IMR-90 (cell line): Measurements from ENCODE around the gene GALP. TPM values are rescaled to one million over a fixed set of nuclear protein-coding genes. Genes with fewer than 3 reads are reported as not detected.

Experiments used
- ATAC-seq: fragments of 200-7000 bp; cut with Tn5 transposase; 2 replicates; pipeline ENCODE4 v1.9.1; 2020; ENCODE audit warnings: low read depth, mild to moderate bottlenecking, moderate library complexity
- BruUV-seq: library from RNA; stranded (reverse); fragments of 400-500 nt; replicated peaks from 2 replicates; lab custom pipeline; 2021; lab: Mats Ljungman, UMichigan
- CTCF ChIA-PET: fragments of 300-600 bp; formaldehyde crosslinking; extraction: SDS; loops from one replicate; lab custom pipeline; 2021; ENCODE audit warnings: antibody characterized with exemption; lab: Yijun Ruan, JAX
- POLR2A ChIA-PET: fragments of 300-600 bp; sonication (Branson Sonifier 250); formaldehyde crosslinking; loops from one replicate; lab custom pipeline; 2022; ENCODE audit warnings: antibody characterized with exemption; ENCODE audit not compliant: unreplicated experiment; lab: Charles Lee
- DNase-seq: peaks from one replicate; pipeline ENCODE4 v3.0.0; 2013
- H2AFZ ChIP-seq: replicated peaks from 2 replicates; pipeline ENCODE3; 2013; ENCODE audit warnings: low read length, mild to moderate bottlenecking; ENCODE audit not compliant: poor library complexity
- H2AK5ac ChIP-seq: 2 replicates; pipeline ENCODE4 v1.6.1; 2013; ENCODE audit warnings: low read depth, low read length, inconsistent platforms
- H2AK9ac ChIP-seq: replicated peaks from 2 replicates; pipeline ENCODE3; 2013; ENCODE audit warnings: mild to moderate bottlenecking, low read depth, low read length, moderate library complexity; ENCODE audit not compliant: poor library complexity
- H2BK120ac ChIP-seq: 2 replicates; pipeline ENCODE4 v1.6.1; 2013; ENCODE audit warnings: low read depth, low read length, inconsistent platforms
- H2BK15ac ChIP-seq: 3 replicates; pipeline ENCODE4 v1.6.1; 2013; ENCODE audit warnings: low read depth, low read length, inconsistent platforms
- H2BK20ac ChIP-seq: 2 replicates; pipeline ENCODE4 v1.6.1; 2013; ENCODE audit warnings: low read depth, mild to moderate bottlenecking, inconsistent platforms, low read length, moderate library complexity
- H2BK5ac ChIP-seq: 2 replicates; pipeline ENCODE4 v1.6.1; 2013; ENCODE audit warnings: mild to moderate bottlenecking, low read depth, low read length, inconsistent platforms; ENCODE audit not compliant: poor library complexity, severe bottlenecking
- H3K14ac ChIP-seq: replicated peaks from 2 replicates; pipeline ENCODE4 v1.6.1; 2013; ENCODE audit warnings: low read depth, low read length, inconsistent platforms
- H3K18ac ChIP-seq: 2 replicates; pipeline ENCODE4 v1.6.1; 2013; ENCODE audit warnings: low read depth, low read length, control low read depth
- H3K23ac ChIP-seq: 2 replicates; pipeline ENCODE4 v1.6.1; 2013; ENCODE audit warnings: low read depth, low read length, inconsistent platforms
- H3K27ac ChIP-seq: 2 replicates; pipeline ENCODE4 v1.5.1; 2013; ENCODE audit warnings: mild to moderate bottlenecking, control low read depth, low read length; ENCODE audit not compliant: insufficient read depth
- H3K27me3 ChIP-seq: 2 replicates; pipeline ENCODE4 v1.6.1; 2013; ENCODE audit warnings: low read length; ENCODE audit not compliant: control insufficient read depth, insufficient read depth
- H3K36me3 ChIP-seq: 2 replicates; pipeline ENCODE4 v1.6.1; 2013; ENCODE audit warnings: low read length, mixed read lengths; ENCODE audit not compliant: control insufficient read depth, insufficient read depth
- H3K4ac ChIP-seq: 2 replicates; pipeline ENCODE4 v1.6.1; 2013; ENCODE audit warnings: low read depth, low read length, inconsistent platforms
- H3K4me1 ChIP-seq: 2 replicates; pipeline ENCODE4 v1.6.1; 2013; ENCODE audit warnings: low read length, mixed read lengths; ENCODE audit not compliant: control insufficient read depth, insufficient read depth
- H3K4me2 ChIP-seq: 2 replicates; pipeline ENCODE4 v1.6.1; 2013; ENCODE audit warnings: low read depth, mild to moderate bottlenecking, control low read depth, low read length, moderate library complexity
- H3K4me3 ChIP-seq: 2 replicates; pipeline ENCODE4 v1.5.1; 2013; ENCODE audit warnings: low read depth, mild to moderate bottlenecking, control low read depth, low read length, moderate library complexity; ENCODE audit not compliant: insufficient read depth
- H3K56ac ChIP-seq: 2 replicates; pipeline ENCODE4 v1.6.1; 2013; ENCODE audit warnings: low read length, inconsistent platforms; ENCODE audit not compliant: insufficient read depth; ENCODE audit errors: extremely low read depth
- H3K79me1 ChIP-seq, 2 experiments: 2 replicates each; pipeline ENCODE4 v1.6.1; 2013; ENCODE audit warnings: low read length in 2 of 2, inconsistent platforms in 1 of 2, low read depth in 1 of 2
- H3K9ac ChIP-seq: 2 replicates; pipeline ENCODE4 v1.6.1; 2013; ENCODE audit warnings: low read depth, low read length, control low read depth
- H3K9me1 ChIP-seq: 2 replicates; pipeline ENCODE4 v1.6.1; 2013; ENCODE audit warnings: low read length, inconsistent platforms; ENCODE audit not compliant: insufficient read depth
- H3K9me3 ChIP-seq: 2 replicates; pipeline ENCODE4 v1.6.1; 2013; ENCODE audit warnings: low read length; ENCODE audit not compliant: control insufficient read depth, insufficient read depth
- H4K20me1 ChIP-seq: 2 replicates; pipeline ENCODE4 v1.6.1; 2013; ENCODE audit warnings: low read length, inconsistent platforms; ENCODE audit not compliant: insufficient read depth
- H4K5ac ChIP-seq: 2 replicates; pipeline ENCODE4 v1.6.1; 2013; ENCODE audit warnings: mild to moderate bottlenecking, low read depth, low read length, control low read depth
- H4K8ac ChIP-seq, 2 experiments: 2 replicates each; pipeline ENCODE4 v1.6.1; 2013; ENCODE audit warnings: low read depth in 2 of 2, low read length in 2 of 2, control low read depth in 1 of 2, inconsistent platforms in 1 of 2
- H4K91ac ChIP-seq: 2 replicates; pipeline ENCODE4 v1.6.1; 2013; ENCODE audit warnings: low read depth, low read length, inconsistent platforms; ENCODE audit not compliant: insufficient read depth
- CTCF ChIP-seq: conservative IDR thresholded peaks from 2 replicates; pipeline ENCODE4 v1.5.1; 2012; ENCODE audit warnings: mild to moderate bottlenecking, low read depth, low read length, improper control_type of control experiment
- ELK1 ChIP-seq: fragments of 150-350 bp; IDR thresholded peaks from 2 replicates; pipeline ENCODE4 v1.6.1; 2016; ENCODE audit warnings: low read depth, mild to moderate bottlenecking, low read length, moderate library complexity, borderline replicate concordance
- FOS ChIP-seq: fragments of 150-350 bp; IDR thresholded peaks from 2 replicates; pipeline ENCODE4 v1.6.1; 2016; ENCODE audit warnings: low read depth, low read length
- MAZ ChIP-seq: IDR thresholded peaks from 2 replicates; pipeline ENCODE4 v1.6.1; 2012; ENCODE audit warnings: low read depth, mild to moderate bottlenecking, low read length, improper control_type of control experiment, moderate library complexity, borderline replicate concordance
- POLR2A ChIP-seq: IDR thresholded peaks from 2 replicates; pipeline ENCODE4 v1.6.1; 2012; ENCODE audit warnings: mild to moderate bottlenecking, low read depth, low read length
- RAD21 ChIP-seq: IDR thresholded peaks from 2 replicates; pipeline ENCODE4 v1.6.1; 2012; ENCODE audit warnings: low read length, improper control_type of control experiment
- RCOR1 ChIP-seq: IDR thresholded peaks from 2 replicates; pipeline ENCODE4 v1.6.1; 2012; ENCODE audit warnings: mild to moderate bottlenecking, low read length, improper control_type of control experiment; ENCODE audit not compliant: insufficient replicate concordance
- WGBS, 2 experiments: methylation state at CpG; one replicate each; pipeline versions ENCODE4 v1.1.5 to v1.1.7; 2013; ENCODE audit warnings: missing lambda C conversion rate in 2 of 2; ENCODE audit not compliant: insufficient read length in 1 of 2; ENCODE audit errors: extremely low coverage in 2 of 2; 5-methylcytosine and 5-hydroxymethylcytosine counted together
- dilution Hi-C: fragments of 300-500 bp; cut with HindIII; formaldehyde crosslinking; loops from one replicate; pipeline ENCODE4 v1.14.3; 2018; ENCODE audit warnings: low sequenced_read_pairs; ENCODE audit not compliant: unreplicated experiment
- in situ Hi-C: fragments of 300-500 bp; cut with MboI; formaldehyde crosslinking; loops from 3 replicates; pipeline ENCODE4 v1.14.3; 2019; ENCODE audit warnings: low sequenced_read_pairs, inconsistent platforms, mixed read lengths
- intact Hi-C: fragments of 100-400 bp; cut with micrococcal nuclease; formaldehyde crosslinking; loops from 2 replicates; pipeline ENCODE4 v1.10.0; 2022
- polyA plus RNA-seq, 3 experiments: library from polyadenylated mRNA; depleted of rRNA; stranded (reverse); fragments of >200 nt; gene quantifications; 2 replicates each; pipeline ENCODE4 v1.2.3, GENCODE V29; 2012; ENCODE audit warnings: low replicate concordance in 1 of 3
- total RNA-seq: library from RNA; depleted of rRNA; stranded (reverse); fragments of >200 nt; gene quantifications from 2 replicates; pipeline ENCODE4 v1.2.3, GENCODE V29; 2012

Gene GALP
- total and polyA plus RNA-seq, 2 of the 4 experiments (the other 2 are of a cell fraction): not detected

GRCh38 chr19:56142087-56142787, 33.6 kb upstream of the GALP start:
- POLR2A ChIA-PET: no interaction called here
- peak overlapping the region; percentile 72 for H3K9ac ChIP-seq

More at GRCh38 chr19:56142087-56142787, 33.6 kb upstream of the GALP start:
- Histone ChIP-seq H3K4ac (peak overlapping the region; percentile 67), H3K27me3 (no peaks in the 10 kb centered on the region), H3K27ac (no peak overlapping the region), H3K9me3 (no peaks in the 10 kb centered on the region), H3K36me3 (peaks cover 11% of the 10 kb centered on the region), H3K23ac (peak overlapping the region; percentile 71), H3K9me1 (peaks cover 22% of the 10 kb centered on the region), H3K4me2 (peak overlapping the region; percentile 93), H3K79me1 (peaks cover 18 to 40% of the 10 kb centered on the region in 2 experiments), H4K8ac (peak overlapping the region in 1 of 2 experiments; percentile 72; a peak in 2 of 4 replicates), H2BK15ac (no peak overlapping the region), H2BK120ac (no peak overlapping the region), H3K56ac (no peak overlapping the region; the same call in 1 of the 2 replicates), H4K91ac (no peak overlapping the region), H3K4me3 (peak overlapping the region; percentile 38), H3K14ac (peak overlapping the region; percentile 82; the same call in 1 of the 2 replicates), H2BK5ac (no peak overlapping the region), H2AK9ac (peak overlapping the region; percentile 94), H3K4me1 (no peaks in the 10 kb centered on the region; the same call in 1 of the 2 replicates), H4K5ac (no peak overlapping the region; the same call in 1 of the 2 replicates), H4K20me1 (peaks cover 3% of the 10 kb centered on the region; the same call in 1 of the 2 replicates), H3K18ac (no peak overlapping the region), H2AK5ac (peak overlapping the region; percentile 72; the same call in 1 of the 2 replicates), H2BK20ac (no peak overlapping the region), H2AFZ (no peak overlapping the region)
- in situ Hi-C loops (loop anchor here (25.0 kb wide), 2 partner anchors 455 to 1680 kb away; partner anchors contain the start of genes CDC42EP5, EPN1 and LENG9), dilution Hi-C loops (no loop called here), intact Hi-C loops (no loop called here)
- BruUV-seq: no TSS peak
- 96% methylated on average over 2 of the region's 17 CpGs; no CpG with 5 or more reads in 1 of the 2 experiments for WGBS, 2 experiments
- no peak for ATAC-seq
- CTCF ChIA-PET: interaction anchor here (0.7 kb wide), 1 partner anchor 172 kb away, joined by 3 read pairs; the partner anchor contains the start of gene ZSCAN5A
- TF ChIP-seq POLR2A: no peak
- TF ChIP-seq CTCF: no peak
- no peak for TF ChIP-seq ELK1
- TF ChIP-seq RAD21: no peak
- no peak for TF ChIP-seq FOS
- no peak for TF ChIP-seq MAZ
- TF ChIP-seq RCOR1: no peak
- no peak for DNase-seq
